HG03280 (cell line): ENCODE results near the gene MORN3.
"Not testable (repeated sequence)": the region's sequence is repeated elsewhere in the genome, so short reads cannot be mapped to it uniquely, and the experiment has no call there.

Experiments
- ATAC-seq: cut with Tn5 transposase; IDR thresholded peaks from one replicate; pipeline ENCODE4 v1.9.1; 2021; ENCODE audit warnings: mild to moderate bottlenecking, moderate library complexity; ENCODE audit not compliant: unreplicated experiment

Gene MORN3

GRCh38 chr12:121669521-121669900, at the start of gene MORN3:
Gene MORN3 (minus strand): TSS chr12:121669654. CDS start chr12:121669483, 171 bp downstream.
- no peak for ATAC-seq

GRCh38 chr12:121718653-121719239, 49.3 kb upstream of the MORN3 start:
- ATAC-seq, result no peak

GRCh38 chr12:121717041-121717699, 47.7 kb upstream of the MORN3 start:
- ATAC-seq, result no peak

GRCh38 chr12:121715862-121716435, 46.5 kb upstream of the MORN3 start:
- no peak for ATAC-seq

- not testable (repeated sequence) for ATAC-seq
Observed at GRCh38 chr12:121715055-121715454, 45.6 kb upstream of the MORN3 start.

- no peak for ATAC-seq
Observed at GRCh38 chr12:121713793-121714192, 44.3 kb upstream of the MORN3 start.

- ATAC-seq, result no peak
Observed at GRCh38 chr12:121713257-121713777, 43.9 kb upstream of the MORN3 start.

GRCh38 chr12:121712461-121713256, 43.2 kb upstream of the MORN3 start, which contains the start of gene TMEM120B:
Gene TMEM120B (plus strand): TSS chr12:121712752. CDS start chr12:121712896, 144 bp downstream.
- peak; percentile 85 for ATAC-seq

GRCh38 chr12:121712190-121712460, 42.7 kb upstream of the MORN3 start:
- ATAC-seq, result peak; percentile 19

- ATAC-seq, result no peak
Observed at GRCh38 chr12:121711361-121712189, 42.1 kb upstream of the MORN3 start.

- ATAC-seq, result no peak
Observed at GRCh38 chr12:121709478-121709961, 40.1 kb upstream of the MORN3 start.

GRCh38 chr12:121709064-121709424, 39.6 kb upstream of the MORN3 start:
- not testable (repeated sequence) for ATAC-seq

- ATAC-seq, result no peak
Observed at GRCh38 chr12:121708313-121709063, 39.0 kb upstream of the MORN3 start.

- ATAC-seq, result no peak
Observed at GRCh38 chr12:121705514-121705913, 36.1 kb upstream of the MORN3 start.

- no peak for ATAC-seq
Observed at GRCh38 chr12:121702944-121703343, 33.5 kb upstream of the MORN3 start.

- no peak for ATAC-seq
Observed at GRCh38 chr12:121701667-121702277, 32.3 kb upstream of the MORN3 start.

- ATAC-seq, result not testable (repeated sequence)
Observed at GRCh38 chr12:121697861-121698260, 28.4 kb upstream of the MORN3 start.

- ATAC-seq, result no peak
Observed at GRCh38 chr12:121697093-121697698, 27.7 kb upstream of the MORN3 start.

- ATAC-seq, result no peak
Observed at GRCh38 chr12:121693155-121693687, 23.8 kb upstream of the MORN3 start.
